Transverse colon (tissue), 4 donors: Measurements from ENCODE around the gene AHSG.

Experiments used
- CTCF ChIP-seq, 5 experiments: fragments of 200-600 bp in 3 of 5; fragments of 450-650 bp in 2 of 5; sonication (generic) in 3 of 5; IDR thresholded peaks; 1 replicate in 2 of 5; 2 replicates in 3 of 5; pipeline ENCODE4 v1.5.1; 2016 to 2017; ENCODE audit warnings: antibody characterized with exemption in 5 of 5, inconsistent platforms in 3 of 5, mild to moderate bottlenecking in 2 of 5, moderate library complexity in 1 of 5
- EP300 ChIP-seq: sonication (generic); formaldehyde crosslinking; IDR thresholded peaks from one replicate; pipeline ENCODE4 v1.6.1; 2017; ENCODE audit warnings: antibody characterized with exemption, low read depth
- POLR2A ChIP-seq: fragments of 450-650 bp; IDR thresholded peaks from one replicate; pipeline ENCODE4 v1.6.1; 2016; ENCODE audit warnings: antibody characterized with exemption, mild to moderate bottlenecking, moderate library complexity
- POLR2AphosphoS5 ChIP-seq, 3 donors: sonication (generic); formaldehyde crosslinking; IDR thresholded peaks; one replicate each; pipeline ENCODE4 v1.6.1; 2016; ENCODE audit warnings: antibody characterized with exemption in 3 of 3

- TF ChIP-seq CTCF (IDR thresholded peaks at IDR 0.05) (no peak), POLR2AphosphoS5 (IDR thresholded peaks at IDR 0.05) (no peak), POLR2A (no peak), EP300 (no peak)
Measured at GRCh38 chr3:186640929-186641328, 28.1 kb downstream of the AHSG start.
